CD8-positive, alpha-beta memory T cell (primary cell): ENCODE measurements around the gene RSPRY1. TPM values are rescaled to one million over a fixed set of nuclear protein-coding genes. Genes with fewer than 3 reads are reported as not detected.

Experiments
- CTCF ChIA-PET: fragments of 350-600 bp; sonication (Branson Sonifier 250); formaldehyde crosslinking; loops from one replicate; lab custom pipeline; 2021; ENCODE audit warnings: antibody characterized with exemption; lab: Charles Lee
- POLR2A ChIA-PET: fragments of 350-600 bp; sonication (Branson Sonifier 250); formaldehyde crosslinking; loops from one replicate; lab custom pipeline; 2021; ENCODE audit warnings: antibody characterized with exemption; lab: Charles Lee
- DNase-seq, 5 donors: peaks; one replicate each; pipeline versions ENCODE4 v3.0.0 to v3.0.0-alpha.2; 2020 to 2022; ENCODE audit warnings: mixed read lengths in 1 of 5
- H3K27ac ChIP-seq: one replicate; pipeline ENCODE4 v1.7.0; 2013; ENCODE audit warnings: low read depth, mild to moderate bottlenecking, low read length, moderate library complexity
- H3K27me3 ChIP-seq: 2 replicates; pipeline ENCODE4 v1.7.0; 2013; ENCODE audit warnings: low read length, mild to moderate bottlenecking; ENCODE audit not compliant: insufficient read depth, poor library complexity, severe bottlenecking
- H3K36me3 ChIP-seq: 2 replicates; pipeline ENCODE4 v1.7.0; 2013; ENCODE audit warnings: mild to moderate bottlenecking, low read length, moderate library complexity; ENCODE audit not compliant: insufficient read depth
- H3K4me1 ChIP-seq: 2 replicates; pipeline ENCODE4 v1.7.0; 2013; ENCODE audit warnings: mild to moderate bottlenecking, low read length, moderate library complexity; ENCODE audit not compliant: insufficient read depth
- H3K4me3 ChIP-seq: 2 replicates; pipeline ENCODE4 v1.7.0; 2013; ENCODE audit warnings: mild to moderate bottlenecking, low read length
- H3K9me3 ChIP-seq: 2 replicates; pipeline ENCODE4 v1.7.0; 2013; ENCODE audit warnings: mild to moderate bottlenecking, low read length
- H3K27ac Mint-ChIP-seq, 8 donors: one replicate each; pipeline ENCODE4 v1.8.0; 2020 to 2021; ENCODE audit warnings: mixed read lengths in 8 of 8, mild to moderate bottlenecking in 6 of 8, inconsistent platforms in 3 of 8, moderate library complexity in 3 of 8
- H3K27me3 Mint-ChIP-seq, 2 donors: one replicate each; pipeline ENCODE4 v1.8.0; 2020 to 2021; ENCODE audit warnings: mixed read lengths in 2 of 2, mild to moderate bottlenecking in 1 of 2, moderate library complexity in 1 of 2
- H3K36me3 Mint-ChIP-seq, 3 donors: one replicate each; pipeline ENCODE4 v1.8.0; 2020 to 2021; ENCODE audit warnings: mixed read lengths in 3 of 3, inconsistent platforms in 1 of 3, mild to moderate bottlenecking in 1 of 3
- H3K4me1 Mint-ChIP-seq, 3 donors: one replicate each; pipeline ENCODE4 v1.8.0; 2020 to 2021; ENCODE audit warnings: mixed read lengths in 3 of 3, inconsistent platforms in 1 of 3, mild to moderate bottlenecking in 1 of 3
- H3K4me3 Mint-ChIP-seq, 7 donors: one replicate each; pipeline ENCODE4 v1.8.0; 2020 to 2021; ENCODE audit warnings: mixed read lengths in 7 of 7, mild to moderate bottlenecking in 6 of 7, moderate library complexity in 4 of 7, inconsistent platforms in 2 of 7
- H3K9me3 Mint-ChIP-seq, 5 donors: one replicate each; pipeline ENCODE4 v1.8.0; 2020 to 2022; ENCODE audit warnings: mixed read lengths in 5 of 5, mild to moderate bottlenecking in 3 of 5, moderate library complexity in 2 of 5, inconsistent platforms in 1 of 5
- polyA plus RNA-seq: library from polyadenylated mRNA; unstranded; fragments of 300-500 nt; fragmentation: Illumina TruSeq; gene quantifications from one replicate; pipeline ENCODE4 v1.2.3, GENCODE V29; 2021
- total RNA-seq, 2 experiments: library from RNA; stranded (reverse); gene quantifications; one replicate each; pipeline ENCODE4 v1.2.3, GENCODE V29; 2021

The RSPRY1 gene
- total and polyA plus RNA-seq, 3 experiments from 2014 or later, result 33.3 to 41.0 (median 36.6) TPM

- H3K9me3 ChIP-seq, result no peaks in the 10 kb centered on the region
- H3K27ac ChIP-seq, result peak overlapping the region; percentile 76
- Mint-ChIP-seq H3K4me3 (peak overlapping the region; percentile 90 to 98 (median 96)), H3K9me3 (no peaks in the 10 kb centered on the region), H3K27me3 (no peaks in the 10 kb centered on the region), H3K36me3 (peaks cover 5 to 38% (median 5%) of the 10 kb centered on the region in 3 donors), H3K4me1 (peaks cover 15 to 24% (median 19%) of the 10 kb centered on the region in 3 donors), H3K27ac (peak overlapping the region; percentile 91 to 99 (median 97))
- ChIA-PET POLR2A (no interaction called here), CTCF (no interaction called here)
- peaks cover 17% of the 10 kb centered on the region for H3K4me1 ChIP-seq
- H3K36me3 ChIP-seq, result peaks cover 11% of the 10 kb centered on the region
- DNase-seq, result no peak
- H3K27me3 ChIP-seq, result no peaks in the 10 kb centered on the region
- peak overlapping the region; percentile 69 for H3K4me3 ChIP-seq
These were observed 58.3 kb downstream of the RSPRY1 start for GRCh38 chr16:57244463-57244766.

GRCh38 chr16:57244767-57245471 lies 58.8 kb downstream of the RSPRY1 start, which contains the start of gene ARL2BP:
Gene ARL2BP (plus strand): TSS chr16:57245259. CDS start chr16:57245368, 109 bp downstream.
- ChIA-PET POLR2A (interaction anchor here (1.0 kb wide), 1 partner anchor 22 kb away, joined by 3 read pairs; no protein-coding TSS in a partner anchor), CTCF (interaction anchor here (0.8 to 1.3 kb wide), 4 partner anchors 36 to 174 kb away, joined by 3 to 5 read pairs (median 3); no protein-coding TSS in a partner anchor)
- peaks cover 5 to 41% (median 9%) of the 10 kb centered on the region in 3 donors for H3K36me3 Mint-ChIP-seq
- no peaks in the 10 kb centered on the region for H3K27me3 Mint-ChIP-seq
- Histone ChIP-seq H3K4me3 (peak within 1 kb of the TSS; percentile 69), H3K27me3 (no peaks in the 10 kb centered on the region), H3K9me3 (no peaks in the 10 kb centered on the region), H3K27ac (peak within 1 kb of the TSS; percentile 76), H3K4me1 (peaks cover 17% of the 10 kb centered on the region), H3K36me3 (peaks cover 16% of the 10 kb centered on the region)
- no peaks in the 10 kb centered on the region for H3K9me3 Mint-ChIP-seq
- H3K4me1 Mint-ChIP-seq, result peaks cover 15 to 24% (median 19%) of the 10 kb centered on the region in 3 donors
- DNase-seq, result peak; percentile 94 to 97 (median 97)
- peak within 1 kb of the TSS; percentile 91 to 99 (median 97) for H3K27ac Mint-ChIP-seq
- H3K4me3 Mint-ChIP-seq, result peak within 1 kb of the TSS; percentile 90 to 98 (median 96)

GRCh38 chr16:57245472-57246113 lies 59.5 kb downstream of the RSPRY1 start:
- H3K27me3 ChIP-seq, result no peaks in the 10 kb centered on the region
- Mint-ChIP-seq H3K9me3 (no peaks in the 10 kb centered on the region), H3K27me3 (no peaks in the 10 kb centered on the region), H3K27ac (peak overlapping the region; percentile 32 to 91 (median 70)), H3K36me3 (peaks cover 5 to 44% (median 9%) of the 10 kb centered on the region in 3 donors), H3K4me3 (peak overlapping the region; percentile 69 to 98 (median 95)), H3K4me1 (peaks cover 15 to 24% (median 19%) of the 10 kb centered on the region in 3 donors)
- no peaks in the 10 kb centered on the region for H3K9me3 ChIP-seq
- H3K4me3 ChIP-seq, result peak overlapping the region; percentile 69
- ChIA-PET CTCF (interaction anchor here (0.8 to 1.3 kb wide), 4 partner anchors 35 to 173 kb away, joined by 3 to 5 read pairs (median 3); no protein-coding TSS in a partner anchor), POLR2A (interaction anchor here (1.0 kb wide), 1 partner anchor 21 kb away, joined by 3 read pairs; no protein-coding TSS in a partner anchor)
- peaks cover 23% of the 10 kb centered on the region for H3K36me3 ChIP-seq
- H3K4me1 ChIP-seq, result peaks cover 17% of the 10 kb centered on the region
- DNase-seq, result no peak
- H3K27ac ChIP-seq, result peak overlapping the region; percentile 76

- ChIA-PET POLR2A (no interaction called here), CTCF (no interaction called here)
- Mint-ChIP-seq H3K27ac (peak overlapping the region in 1 of 8 donors; percentile 77), H3K27me3 (no peaks in the 10 kb centered on the region), H3K4me3 (no peak overlapping the region), H3K9me3 (no peaks in the 10 kb centered on the region), H3K36me3 (peaks cover 12 to 77% (median 16%) of the 10 kb centered on the region in 3 donors), H3K4me1 (peaks cover 0 to 3% (median 0%) of the 10 kb centered on the region in 3 donors)
- Histone ChIP-seq H3K27ac (no peak overlapping the region), H3K36me3 (peaks cover 31% of the 10 kb centered on the region), H3K9me3 (no peaks in the 10 kb centered on the region), H3K4me3 (no peak overlapping the region), H3K27me3 (no peaks in the 10 kb centered on the region), H3K4me1 (no peaks in the 10 kb centered on the region)
- no peak for DNase-seq
These were observed 65.2 kb downstream of the RSPRY1 start for GRCh38 chr16:57251352-57251751.

DNA sequence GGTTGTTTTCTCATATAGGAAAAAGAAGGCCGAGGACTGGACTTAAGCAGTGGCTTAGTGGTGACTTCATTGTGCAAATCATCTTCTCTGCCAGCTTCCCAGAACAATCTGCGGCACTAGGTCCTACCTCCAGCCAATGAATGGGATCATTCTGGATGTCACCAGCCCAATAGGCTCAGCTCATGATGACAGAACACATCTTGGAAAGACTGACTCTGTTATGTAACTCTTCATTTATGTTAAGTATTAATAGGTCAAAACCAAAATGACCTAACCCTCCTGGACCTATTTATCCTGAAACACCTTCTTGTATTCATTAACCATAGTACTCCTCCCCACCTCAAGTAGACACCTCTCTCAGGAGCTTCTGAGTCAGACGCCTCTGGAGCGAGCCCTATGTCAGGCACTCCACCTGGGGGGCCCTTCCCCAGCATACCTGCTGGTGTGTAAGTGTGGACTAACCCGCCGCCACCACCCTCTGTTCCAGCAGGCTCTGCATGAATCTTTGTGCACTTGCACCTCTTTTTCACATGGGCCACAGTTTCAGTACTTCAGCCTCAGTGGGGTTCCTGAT lies 66.1 kb downstream of the RSPRY1 start:
- H3K9me3 Mint-ChIP-seq, result no peaks in the 10 kb centered on the region
- peaks cover 12 to 75% (median 16%) of the 10 kb centered on the region in 3 donors for H3K36me3 Mint-ChIP-seq
- H3K4me3 ChIP-seq, result no peak overlapping the region
- H3K9me3 ChIP-seq, result no peaks in the 10 kb centered on the region
- H3K27ac ChIP-seq, result no peak overlapping the region
- peaks cover 0 to 3% (median 0%) of the 10 kb centered on the region in 3 donors for H3K4me1 Mint-ChIP-seq
- H3K27ac Mint-ChIP-seq, result peak overlapping the region in 1 of 8 donors; percentile 10
- ChIA-PET POLR2A (interaction anchor here (0.7 kb wide), 1 partner anchor 558 kb away, joined by 3 read pairs; no protein-coding TSS in a partner anchor), CTCF (no interaction called here)
- H3K36me3 ChIP-seq, result peaks cover 26% of the 10 kb centered on the region
- no peak for DNase-seq
- H3K4me3 Mint-ChIP-seq, result no peak overlapping the region
- no peaks in the 10 kb centered on the region for H3K27me3 Mint-ChIP-seq
- H3K27me3 ChIP-seq, result no peaks in the 10 kb centered on the region
- no peaks in the 10 kb centered on the region for H3K4me1 ChIP-seq

DNA sequence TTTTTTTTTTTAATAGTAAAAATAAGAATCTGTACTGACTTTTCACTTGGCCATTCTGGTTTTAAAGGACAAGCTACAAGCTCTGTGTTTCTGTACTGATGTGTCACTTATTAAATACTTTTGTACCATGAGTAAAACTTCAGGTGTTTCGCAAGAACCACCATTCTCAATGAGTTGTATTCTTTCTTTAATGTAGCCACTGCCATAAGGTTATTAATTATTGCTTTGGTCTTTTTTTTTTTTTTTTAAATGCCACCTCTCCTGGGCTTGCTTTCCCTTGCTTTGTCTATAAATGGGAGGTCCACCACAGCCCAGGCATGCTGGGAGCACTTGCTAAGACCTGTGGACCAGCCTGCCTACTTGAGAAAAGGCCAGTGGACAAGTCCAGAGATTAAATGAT lies 67.3 kb downstream of the RSPRY1 start:
- DNase-seq, result no peak
- no peak overlapping the region for H3K4me3 ChIP-seq
- Mint-ChIP-seq H3K27me3 (no peaks in the 10 kb centered on the region), H3K27ac (no peak overlapping the region), H3K4me3 (no peak overlapping the region), H3K9me3 (no peaks in the 10 kb centered on the region), H3K4me1 (peaks cover 0 to under 1% (median 0%) of the 10 kb centered on the region in 3 donors), H3K36me3 (peaks cover 12 to 66% (median 16%) of the 10 kb centered on the region in 3 donors)
- H3K27me3 ChIP-seq, result no peaks in the 10 kb centered on the region
- ChIA-PET CTCF (no interaction called here), POLR2A (interaction anchor here (0.5 kb wide), 1 partner anchor 112 kb away, joined by 3 read pairs; no protein-coding TSS in a partner anchor)
- H3K36me3 ChIP-seq, result peaks cover 25% of the 10 kb centered on the region
- H3K9me3 ChIP-seq, result no peaks in the 10 kb centered on the region
- no peaks in the 10 kb centered on the region for H3K4me1 ChIP-seq
- H3K27ac ChIP-seq, result no peak overlapping the region

DNA sequence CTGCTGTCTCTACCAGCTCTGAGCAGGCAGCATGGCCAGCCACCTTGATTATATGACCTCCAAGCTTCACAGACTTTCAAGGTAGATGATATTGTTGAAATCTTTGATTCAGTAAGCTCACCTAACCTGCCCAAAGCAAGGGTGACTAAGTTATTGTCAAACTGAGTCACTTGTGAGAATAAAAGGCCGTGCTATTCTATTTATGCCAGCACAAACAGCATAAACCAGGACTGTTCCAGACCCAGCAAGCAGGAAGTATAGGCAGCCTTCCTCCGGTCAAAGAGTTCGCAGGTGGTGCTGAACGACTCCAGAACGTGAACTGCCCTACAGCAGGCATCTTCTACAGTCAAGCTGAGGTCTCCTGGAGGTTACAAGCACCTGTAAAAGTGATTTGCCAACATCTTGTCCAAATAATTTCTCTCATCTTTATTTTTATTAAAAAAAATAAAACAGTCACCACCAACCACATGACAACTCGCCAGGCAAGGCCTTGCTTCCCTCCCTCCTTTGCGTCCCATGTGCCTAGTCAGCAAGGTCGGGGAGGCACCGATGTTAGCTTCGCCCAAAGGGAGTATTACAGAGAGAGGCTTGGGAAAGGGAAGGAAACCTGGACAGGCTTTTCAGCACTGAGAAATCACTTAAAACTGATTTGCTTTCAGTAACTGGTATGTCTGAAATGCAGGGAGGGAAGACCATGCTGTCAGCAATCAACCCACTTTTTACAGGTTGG lies 69.7 kb downstream of the RSPRY1 start:
- Histone ChIP-seq H3K4me1 (peaks cover 11% of the 10 kb centered on the region), H3K27me3 (no peaks in the 10 kb centered on the region), H3K9me3 (no peaks in the 10 kb centered on the region), H3K4me3 (no peak overlapping the region), H3K36me3 (peaks cover 8% of the 10 kb centered on the region), H3K27ac (no peak overlapping the region)
- H3K4me1 Mint-ChIP-seq, result peaks cover 6 to 13% (median 7%) of the 10 kb centered on the region in 3 donors
- H3K27ac Mint-ChIP-seq, result peak overlapping the region in 2 of 8 donors; percentile 23 to 86
- H3K27me3 Mint-ChIP-seq, result no peaks in the 10 kb centered on the region
- no peak overlapping the region for H3K4me3 Mint-ChIP-seq
- no peaks in the 10 kb centered on the region for H3K9me3 Mint-ChIP-seq
- no peak for DNase-seq
- peaks cover 6 to 44% (median 6%) of the 10 kb centered on the region in 3 donors for H3K36me3 Mint-ChIP-seq
- ChIA-PET CTCF (interaction anchor here (0.6 kb wide), 1 partner anchor 665 kb away, joined by 3 read pairs; no protein-coding TSS in a partner anchor), POLR2A (no interaction called here)
